Measurements from ENCODE around the gene C5.

- TF ChIP-seq, protein P1, sequence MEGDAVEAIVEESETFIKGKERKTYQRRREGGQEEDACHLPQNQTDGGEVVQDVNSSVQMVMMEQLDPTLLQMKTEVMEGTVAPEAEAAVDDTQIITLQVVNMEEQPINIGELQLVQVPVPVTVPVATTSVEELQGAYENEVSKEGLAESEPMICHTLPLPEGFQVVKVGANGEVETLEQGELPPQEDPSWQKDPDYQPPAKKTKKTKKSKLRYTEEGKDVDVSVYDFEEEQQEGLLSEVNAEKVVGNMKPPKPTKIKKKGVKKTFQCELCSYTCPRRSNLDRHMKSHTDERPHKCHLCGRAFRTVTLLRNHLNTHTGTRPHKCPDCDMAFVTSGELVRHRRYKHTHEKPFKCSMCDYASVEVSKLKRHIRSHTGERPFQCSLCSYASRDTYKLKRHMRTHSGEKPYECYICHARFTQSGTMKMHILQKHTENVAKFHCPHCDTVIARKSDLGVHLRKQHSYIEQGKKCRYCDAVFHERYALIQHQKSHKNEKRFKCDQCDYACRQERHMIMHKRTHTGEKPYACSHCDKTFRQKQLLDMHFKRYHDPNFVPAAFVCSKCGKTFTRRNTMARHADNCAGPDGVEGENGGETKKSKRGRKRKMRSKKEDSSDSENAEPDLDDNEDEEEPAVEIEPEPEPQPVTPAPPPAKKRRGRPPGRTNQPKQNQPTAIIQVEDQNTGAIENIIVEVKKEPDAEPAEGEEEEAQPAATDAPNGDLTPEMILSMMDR (conservative IDR thresholded peaks at IDR 0.05; ENCODE audit: low read depth in 2 of 2), result no peak
- TF ChIP-seq EZH2phosphoT487 (IDR thresholded peaks at IDR 0.05; ENCODE audit: unreplicated experiment), result no peak
- TF ChIP-seq CREB1 (CRISPR knock-in tag; IDR thresholded peaks at IDR 0.05; ENCODE audit: low read depth), result no peak
- no peak for TF ChIP-seq POLR2AphosphoS5 (IDR thresholded peaks at IDR 0.05; ENCODE audit: low read depth)
- TF ChIP-seq, protein P2, sequence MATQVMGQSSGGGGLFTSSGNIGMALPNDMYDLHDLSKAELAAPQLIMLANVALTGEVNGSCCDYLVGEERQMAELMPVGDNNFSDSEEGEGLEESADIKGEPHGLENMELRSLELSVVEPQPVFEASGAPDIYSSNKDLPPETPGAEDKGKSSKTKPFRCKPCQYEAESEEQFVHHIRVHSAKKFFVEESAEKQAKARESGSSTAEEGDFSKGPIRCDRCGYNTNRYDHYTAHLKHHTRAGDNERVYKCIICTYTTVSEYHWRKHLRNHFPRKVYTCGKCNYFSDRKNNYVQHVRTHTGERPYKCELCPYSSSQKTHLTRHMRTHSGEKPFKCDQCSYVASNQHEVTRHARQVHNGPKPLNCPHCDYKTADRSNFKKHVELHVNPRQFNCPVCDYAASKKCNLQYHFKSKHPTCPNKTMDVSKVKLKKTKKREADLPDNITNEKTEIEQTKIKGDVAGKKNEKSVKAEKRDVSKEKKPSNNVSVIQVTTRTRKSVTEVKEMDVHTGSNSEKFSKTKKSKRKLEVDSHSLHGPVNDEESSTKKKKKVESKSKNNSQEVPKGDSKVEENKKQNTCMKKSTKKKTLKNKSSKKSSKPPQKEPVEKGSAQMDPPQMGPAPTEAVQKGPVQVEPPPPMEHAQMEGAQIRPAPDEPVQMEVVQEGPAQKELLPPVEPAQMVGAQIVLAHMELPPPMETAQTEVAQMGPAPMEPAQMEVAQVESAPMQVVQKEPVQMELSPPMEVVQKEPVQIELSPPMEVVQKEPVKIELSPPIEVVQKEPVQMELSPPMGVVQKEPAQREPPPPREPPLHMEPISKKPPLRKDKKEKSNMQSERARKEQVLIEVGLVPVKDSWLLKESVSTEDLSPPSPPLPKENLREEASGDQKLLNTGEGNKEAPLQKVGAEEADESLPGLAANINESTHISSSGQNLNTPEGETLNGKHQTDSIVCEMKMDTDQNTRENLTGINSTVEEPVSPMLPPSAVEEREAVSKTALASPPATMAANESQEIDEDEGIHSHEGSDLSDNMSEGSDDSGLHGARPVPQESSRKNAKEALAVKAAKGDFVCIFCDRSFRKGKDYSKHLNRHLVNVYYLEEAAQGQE (IDR thresholded peaks at IDR 0.05; ENCODE audit: unreplicated experiment), result no peak
- no peak for TF ChIP-seq JUNB (IDR thresholded peaks at IDR 0.05; ENCODE audit: unreplicated experiment)
- no peak for TF ChIP-seq EZH2 (IDR thresholded peaks at IDR 0.05; ENCODE audit: low read depth, unreplicated experiment)
- no peak for TF ChIP-seq ZNF462 (CRISPR knock-in tag; IDR thresholded peaks at IDR 0.05)
- no peak for TF ChIP-seq ZNF331 (CRISPR knock-in tag; IDR thresholded peaks at IDR 0.05; ENCODE audit: low read depth)
- TF ChIP-seq NANOG (IDR thresholded peaks at IDR 0.05; ENCODE audit: borderline replicate concordance), result no peak
- no peak for TF ChIP-seq STAT1 (IDR thresholded peaks at IDR 0.05; ENCODE audit: unreplicated experiment)
- TF ChIP-seq, protein P3, sequence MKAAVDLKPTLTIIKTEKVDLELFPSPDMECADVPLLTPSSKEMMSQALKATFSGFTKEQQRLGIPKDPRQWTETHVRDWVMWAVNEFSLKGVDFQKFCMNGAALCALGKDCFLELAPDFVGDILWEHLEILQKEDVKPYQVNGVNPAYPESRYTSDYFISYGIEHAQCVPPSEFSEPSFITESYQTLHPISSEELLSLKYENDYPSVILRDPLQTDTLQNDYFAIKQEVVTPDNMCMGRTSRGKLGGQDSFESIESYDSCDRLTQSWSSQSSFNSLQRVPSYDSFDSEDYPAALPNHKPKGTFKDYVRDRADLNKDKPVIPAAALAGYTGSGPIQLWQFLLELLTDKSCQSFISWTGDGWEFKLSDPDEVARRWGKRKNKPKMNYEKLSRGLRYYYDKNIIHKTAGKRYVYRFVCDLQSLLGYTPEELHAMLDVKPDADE (IDR thresholded peaks at IDR 0.05), result no peak
- no peak for TF ChIP-seq ZNF114 (CRISPR knock-in tag; IDR thresholded peaks at IDR 0.05)
These were observed 130.0 kb downstream of the C5 start for GRCh38 chr9:120919843-120920805.

All from GM23338 (cell line).